MM.1S (cell line): ENCODE data around the gene ACTL7B.

Experiments used
- CTCF ChIP-seq: fragments of 300-600 bp; sonication (generic); IDR thresholded peaks from 2 replicates; pipeline ENCODE4 v1.5.1; 2016; ENCODE audit warnings: antibody characterized with exemption, low read length, mixed read lengths
- EZH2 ChIP-seq: fragments of 300-600 bp; sonication (generic); optimal IDR thresholded peaks from 2 replicates; pipeline ENCODE3; 2017; ENCODE audit warnings: low read depth, mild to moderate bottlenecking, antibody characterized with exemption, low read length, mixed read lengths
- EZH2phosphoT487 ChIP-seq: fragments of 300-600 bp; sonication (generic); IDR thresholded peaks from 2 replicates; pipeline ENCODE4 v1.6.1; 2018; ENCODE audit warnings: antibody characterized with exemption, low read length

DNA sequence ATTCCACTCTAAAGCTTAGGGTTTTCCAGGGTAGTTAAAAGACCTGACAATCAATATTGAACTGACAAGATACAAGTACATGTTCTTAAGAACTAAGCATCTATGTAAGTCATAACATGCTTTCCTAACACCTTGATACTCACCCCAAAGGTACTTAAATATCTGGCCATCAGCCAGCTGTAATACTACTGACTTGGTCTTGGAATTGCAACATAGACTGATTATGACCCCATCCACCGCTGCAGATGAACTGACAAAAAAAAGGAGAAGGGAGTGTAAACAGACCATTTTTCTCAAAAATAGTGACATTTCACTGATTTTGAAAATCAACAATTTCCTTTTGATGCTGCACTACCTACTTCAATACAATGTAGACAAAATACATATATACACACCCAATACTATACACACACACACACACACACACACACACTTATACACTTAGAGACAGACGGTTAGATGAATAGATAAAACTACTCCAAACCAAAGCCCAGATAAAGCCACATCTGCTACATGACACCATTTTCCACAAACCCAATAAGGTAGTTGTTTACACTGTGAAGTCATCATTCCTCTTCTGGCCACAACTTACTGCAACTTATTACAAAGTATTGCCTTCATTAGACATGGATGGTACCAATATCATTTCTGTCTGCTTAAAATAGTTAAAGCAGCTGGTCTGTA is 47.8 kb upstream of the ACTL7B start:
- TF ChIP-seq EZH2 (no peak), CTCF (no peak), EZH2phosphoT487 (no peak)
